ENCODE data around the gene TRAPPC3.

The TRAPPC3 gene

DNA sequence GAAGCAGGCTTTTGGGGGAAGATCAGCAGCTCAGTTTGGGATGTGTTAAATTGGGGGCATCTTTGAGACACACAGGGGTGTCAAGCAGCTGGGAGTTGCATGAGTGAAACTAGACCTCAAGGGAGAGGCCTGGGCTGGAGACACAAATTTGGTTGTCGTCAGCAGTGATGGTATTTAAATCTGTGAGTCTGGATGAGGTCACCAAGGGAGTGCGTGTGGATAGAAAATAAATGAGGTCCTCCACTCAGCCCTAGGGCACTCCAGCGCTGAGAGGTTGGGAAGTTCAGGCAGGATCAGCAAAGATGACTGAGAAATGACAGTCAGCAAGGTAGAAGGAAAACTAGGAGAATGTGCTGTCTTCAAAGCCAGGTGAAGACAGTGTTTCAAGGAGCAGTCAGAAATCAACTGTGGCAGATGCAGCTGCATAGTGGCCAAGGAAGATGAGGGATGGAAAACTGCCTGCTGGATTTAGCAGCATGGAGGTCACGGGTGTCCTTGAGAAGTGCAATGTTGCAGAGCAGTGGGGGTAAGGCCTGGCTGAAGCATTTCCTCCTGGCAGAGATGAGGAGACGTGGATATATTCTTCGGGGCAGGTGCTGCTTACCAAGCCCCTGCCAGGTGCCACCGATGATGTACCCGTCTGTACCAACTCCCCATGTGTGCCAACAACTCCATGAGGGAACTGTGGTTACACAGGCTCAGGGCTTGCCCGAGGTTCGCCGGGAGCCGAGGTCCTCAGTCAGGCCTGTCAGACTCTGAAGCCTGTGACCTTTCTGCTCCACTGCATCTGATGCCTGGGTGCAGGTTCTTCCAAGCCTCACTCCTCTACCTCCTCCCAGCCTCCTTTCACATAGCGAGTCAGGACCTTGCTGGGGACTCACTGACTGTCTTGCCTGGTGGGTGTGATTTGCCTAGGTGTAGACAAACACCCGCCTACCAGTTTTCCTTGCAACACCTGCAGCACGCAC, 17.9 kb upstream of the TRAPPC3 start:
- no peak overlapping the region for H4K12ac ChIP-seq (ENCODE audit: low read depth, low read length)
- no peak overlapping the region for H2AK5ac ChIP-seq (ENCODE audit: low read length)
- no peak overlapping the region for H3K9ac ChIP-seq (ENCODE audit: low read length)
- no peak overlapping the region for H2BK12ac ChIP-seq (ENCODE audit: low read length)
- no peak overlapping the region for H3K14ac ChIP-seq (ENCODE audit: low read length)
- no peaks in the 10 kb centered on the region for H3K9me3 ChIP-seq (ENCODE audit: insufficient read depth, low read depth, low read length)
- H3K79me2 ChIP-seq (ENCODE audit: control insufficient read depth, insufficient read depth, low read length, poor library complexity), result peaks cover 9% of the 10 kb centered on the region
- no peak overlapping the region for H2BK120ac ChIP-seq (ENCODE audit: insufficient read depth, low read length, poor library complexity)
- no peak overlapping the region for H2BK5ac ChIP-seq (ENCODE audit: low read depth, low read length, poor library complexity)
- peaks cover 33 to 44% of the 10 kb centered on the region in 2 experiments for H3K36me3 ChIP-seq (ENCODE audit: control insufficient read depth in 1 of 2, insufficient read depth in 2 of 2, low read length in 2 of 2)
- no peak overlapping the region for H3K18ac ChIP-seq (ENCODE audit: low read length)
- no peak overlapping the region for H3K27ac ChIP-seq (ENCODE audit: low read depth, low read length)
- H4K91ac ChIP-seq (ENCODE audit: low read depth, low read length), result no peak overlapping the region
- no CpG with 5 or more reads among the region's 15 CpGs for WGBS (ENCODE audit: extremely low coverage, insufficient coverage, insufficient read length)
- no peak overlapping the region for H4K8ac ChIP-seq (ENCODE audit: low read depth, low read length)
- no peak overlapping the region for H3K4me3 ChIP-seq (ENCODE audit: low read depth, low read length)
- no peaks in the 10 kb centered on the region for H3K27me3 ChIP-seq (ENCODE audit: insufficient read depth, low read length)
- no peak for DNase-seq
- peak overlapping the region; percentile 1 for H3K4ac ChIP-seq (ENCODE audit: low read depth, low read length)
- peaks cover under 1 to 4% of the 10 kb centered on the region in 2 experiments for H3K4me1 ChIP-seq (ENCODE audit: control insufficient read depth in 1 of 2, insufficient read depth in 2 of 2, low read length in 2 of 2)
- no peak overlapping the region for H3K4me2 ChIP-seq (ENCODE audit: low read length)
- no peak overlapping the region for H3K23ac ChIP-seq (ENCODE audit: low read length)
- no peaks in the 10 kb centered on the region for H3K79me1 ChIP-seq (ENCODE audit: low read length)
- H2AFZ ChIP-seq (ENCODE audit: insufficient read depth, low read length, poor library complexity), result no peak overlapping the region

DNA sequence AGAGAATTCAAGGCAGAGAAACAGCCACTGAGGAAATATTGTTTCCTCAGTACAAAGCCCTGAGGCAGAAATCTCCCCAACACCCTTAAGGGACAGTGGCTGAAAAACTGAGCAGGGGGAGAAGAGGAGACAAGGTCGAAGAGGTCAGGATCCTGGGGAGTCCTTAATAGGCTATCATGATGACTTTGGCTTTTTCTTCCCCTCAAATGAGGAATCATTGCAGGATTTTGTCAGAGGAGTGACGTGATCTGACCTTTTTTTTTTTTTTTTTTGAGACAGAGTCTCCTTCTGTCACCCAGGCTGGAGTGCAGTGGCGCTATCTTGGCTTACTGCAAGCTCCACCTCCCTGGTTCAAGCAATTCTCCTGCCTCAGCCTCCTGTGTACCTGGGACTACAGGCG, 16.9 kb upstream of the TRAPPC3 start:
- no peak overlapping the region for H4K12ac ChIP-seq (ENCODE audit: low read depth, low read length)
- H3K36me3 ChIP-seq (ENCODE audit: control insufficient read depth in 1 of 2, insufficient read depth in 2 of 2, low read length in 2 of 2), result peaks cover 26 to 38% of the 10 kb centered on the region in 2 experiments
- no peak overlapping the region for H3K23ac ChIP-seq (ENCODE audit: low read length)
- no peak overlapping the region for H3K4me3 ChIP-seq (ENCODE audit: low read depth, low read length)
- no peak overlapping the region for H2AFZ ChIP-seq (ENCODE audit: insufficient read depth, low read length, poor library complexity)
- peak overlapping the region; percentile 57 for H3K4ac ChIP-seq (ENCODE audit: low read depth, low read length)
- no peaks in the 10 kb centered on the region for H3K27me3 ChIP-seq (ENCODE audit: insufficient read depth, low read length)
- no peak overlapping the region for H2AK5ac ChIP-seq (ENCODE audit: low read length)
- no peak overlapping the region for H2BK12ac ChIP-seq (ENCODE audit: low read length)
- DNase-seq, result no peak
- H3K18ac ChIP-seq (ENCODE audit: low read length), result no peak overlapping the region
- H4K8ac ChIP-seq (ENCODE audit: low read depth, low read length), result no peak overlapping the region
- H3K79me1 ChIP-seq (ENCODE audit: low read length), result peaks cover 2% of the 10 kb centered on the region
- no peak overlapping the region for H3K27ac ChIP-seq (ENCODE audit: low read depth, low read length)
- H2BK5ac ChIP-seq (ENCODE audit: low read depth, low read length, poor library complexity), result no peak overlapping the region
- H3K4me1 ChIP-seq (ENCODE audit: control insufficient read depth in 1 of 2, insufficient read depth in 2 of 2, low read length in 2 of 2), result peaks cover 7 to 14% of the 10 kb centered on the region in 2 experiments
- WGBS (ENCODE audit: extremely low coverage, insufficient coverage, insufficient read length), result no CpG with 5 or more reads among the region's 4 CpGs
- H3K14ac ChIP-seq (ENCODE audit: low read length), result no peak overlapping the region
- no peak overlapping the region for H3K9ac ChIP-seq (ENCODE audit: low read length)
- no peaks in the 10 kb centered on the region for H3K9me3 ChIP-seq (ENCODE audit: insufficient read depth, low read depth, low read length)
- H4K91ac ChIP-seq (ENCODE audit: low read depth, low read length), result no peak overlapping the region
- H3K79me2 ChIP-seq (ENCODE audit: control insufficient read depth, insufficient read depth, low read length, poor library complexity), result peaks cover 13% of the 10 kb centered on the region
- H2BK120ac ChIP-seq (ENCODE audit: insufficient read depth, low read length, poor library complexity), result no peak overlapping the region
- H3K4me2 ChIP-seq (ENCODE audit: low read length), result no peak overlapping the region

DNA sequence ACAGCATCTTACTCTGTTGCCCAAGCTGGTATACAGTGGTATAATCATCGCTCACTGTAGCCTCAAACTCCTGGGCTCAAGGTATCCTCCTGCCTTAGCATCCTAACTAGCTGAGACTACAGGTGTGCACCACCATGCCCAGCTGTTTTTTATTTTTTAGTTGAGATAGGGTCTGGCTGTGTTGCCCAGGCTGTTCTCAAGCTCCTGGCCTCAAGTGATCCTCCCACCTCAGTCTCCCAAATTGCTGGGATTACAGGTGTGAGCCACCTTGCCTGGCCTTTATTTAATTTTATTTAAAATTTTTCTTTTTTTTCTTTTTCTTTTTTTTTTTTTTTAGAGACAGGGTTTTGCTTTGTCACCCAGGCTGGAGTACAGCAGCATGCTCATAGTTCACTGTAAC, 15.9 kb upstream of the TRAPPC3 start:
- no CpG with 5 or more reads among the region's 1 CpG for WGBS (ENCODE audit: extremely low coverage, insufficient coverage, insufficient read length)

DNA sequence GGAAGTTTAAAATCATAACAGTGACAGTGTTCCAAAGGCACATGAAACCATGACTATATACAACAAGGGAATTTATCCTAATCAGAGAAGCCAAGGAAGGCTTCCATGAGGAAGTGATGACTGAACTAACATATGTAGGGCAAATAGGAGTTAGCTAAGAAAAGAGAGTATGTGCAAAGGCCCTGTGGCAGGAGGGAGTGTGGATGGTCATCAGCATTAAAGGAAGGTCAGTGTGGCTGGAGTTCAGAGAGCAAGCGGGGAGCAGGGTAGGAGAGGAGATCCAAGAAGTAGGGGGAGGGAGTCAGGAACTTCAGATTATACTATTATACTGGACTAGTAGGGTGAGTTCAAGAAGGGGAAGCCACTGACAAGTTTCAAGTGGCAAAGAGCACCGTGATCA, 15.1 kb upstream of the TRAPPC3 start:
- peak overlapping the region; percentile 42 for H3K4ac ChIP-seq (ENCODE audit: low read depth, low read length)
- H2AK5ac ChIP-seq (ENCODE audit: low read length), result no peak overlapping the region
- H3K27me3 ChIP-seq (ENCODE audit: insufficient read depth, low read length), result no peaks in the 10 kb centered on the region
- no peak overlapping the region for H2AFZ ChIP-seq (ENCODE audit: insufficient read depth, low read length, poor library complexity)
- WGBS (ENCODE audit: extremely low coverage, insufficient coverage, insufficient read length), result no CpG with 5 or more reads among the region's 2 CpGs
- H3K23ac ChIP-seq (ENCODE audit: low read length), result no peak overlapping the region
- no peak overlapping the region for H4K12ac ChIP-seq (ENCODE audit: low read depth, low read length)
- peaks cover 4% of the 10 kb centered on the region for H3K79me1 ChIP-seq (ENCODE audit: low read length)
- H3K79me2 ChIP-seq (ENCODE audit: control insufficient read depth, insufficient read depth, low read length, poor library complexity), result peaks cover 26% of the 10 kb centered on the region
- no peaks in the 10 kb centered on the region for H3K9me3 ChIP-seq (ENCODE audit: insufficient read depth, low read depth, low read length)
- H3K9ac ChIP-seq (ENCODE audit: low read length), result no peak overlapping the region
- H3K4me3 ChIP-seq (ENCODE audit: low read depth, low read length), result no peak overlapping the region
- no peak overlapping the region for H2BK12ac ChIP-seq (ENCODE audit: low read length)
- peaks cover 23 to 31% of the 10 kb centered on the region in 2 experiments for H3K36me3 ChIP-seq (ENCODE audit: control insufficient read depth in 1 of 2, insufficient read depth in 2 of 2, low read length in 2 of 2)
- H4K91ac ChIP-seq (ENCODE audit: low read depth, low read length), result no peak overlapping the region
- no peak overlapping the region for H2BK5ac ChIP-seq (ENCODE audit: low read depth, low read length, poor library complexity)
- no peak overlapping the region for H4K8ac ChIP-seq (ENCODE audit: low read depth, low read length)
- no peak overlapping the region for H3K18ac ChIP-seq (ENCODE audit: low read length)
- H3K4me2 ChIP-seq (ENCODE audit: low read length), result no peak overlapping the region
- no peak overlapping the region for H3K14ac ChIP-seq (ENCODE audit: low read length)
- peaks cover 25 to 31% of the 10 kb centered on the region in 2 experiments for H3K4me1 ChIP-seq (ENCODE audit: control insufficient read depth in 1 of 2, insufficient read depth in 2 of 2, low read length in 2 of 2)
- no peak for DNase-seq
- no peak overlapping the region for H2BK120ac ChIP-seq (ENCODE audit: insufficient read depth, low read length, poor library complexity)
- H3K27ac ChIP-seq (ENCODE audit: low read depth, low read length), result no peak overlapping the region

More for the DNA sequence above, 15.9 kb upstream of the TRAPPC3 start:
- peaks cover 18 to 29% of the 10 kb centered on the region in 2 experiments for H3K36me3 ChIP-seq (ENCODE audit: control insufficient read depth in 1 of 2, insufficient read depth in 2 of 2, low read length in 2 of 2)
- H2BK5ac ChIP-seq (ENCODE audit: low read depth, low read length, poor library complexity), result no peak overlapping the region
- no peak overlapping the region for H2BK120ac ChIP-seq (ENCODE audit: insufficient read depth, low read length, poor library complexity)
- H2BK12ac ChIP-seq (ENCODE audit: low read length), result no peak overlapping the region
- DNase-seq, result no peak
- H3K18ac ChIP-seq (ENCODE audit: low read length), result no peak overlapping the region
- no peak overlapping the region for H4K12ac ChIP-seq (ENCODE audit: low read depth, low read length)
- peaks cover 17 to 24% of the 10 kb centered on the region in 2 experiments for H3K4me1 ChIP-seq (ENCODE audit: control insufficient read depth in 1 of 2, insufficient read depth in 2 of 2, low read length in 2 of 2)
- H3K27me3 ChIP-seq (ENCODE audit: insufficient read depth, low read length), result no peaks in the 10 kb centered on the region
- H3K23ac ChIP-seq (ENCODE audit: low read length), result no peak overlapping the region
- H3K9ac ChIP-seq (ENCODE audit: low read length), result no peak overlapping the region
- H3K9me3 ChIP-seq (ENCODE audit: insufficient read depth, low read depth, low read length), result no peaks in the 10 kb centered on the region
- H2AK5ac ChIP-seq (ENCODE audit: low read length), result no peak overlapping the region
- peaks cover 19% of the 10 kb centered on the region for H3K79me2 ChIP-seq (ENCODE audit: control insufficient read depth, insufficient read depth, low read length, poor library complexity)
- H3K79me1 ChIP-seq (ENCODE audit: low read length), result peaks cover 4% of the 10 kb centered on the region
- no peak overlapping the region for H3K4ac ChIP-seq (ENCODE audit: low read depth, low read length)
- no peak overlapping the region for H3K27ac ChIP-seq (ENCODE audit: low read depth, low read length)
- no peak overlapping the region for H3K4me3 ChIP-seq (ENCODE audit: low read depth, low read length)
- H2AFZ ChIP-seq (ENCODE audit: insufficient read depth, low read length, poor library complexity), result no peak overlapping the region
- no peak overlapping the region for H4K91ac ChIP-seq (ENCODE audit: low read depth, low read length)
- no peak overlapping the region for H3K14ac ChIP-seq (ENCODE audit: low read length)
- no peak overlapping the region for H4K8ac ChIP-seq (ENCODE audit: low read depth, low read length)
- H3K4me2 ChIP-seq (ENCODE audit: low read length), result no peak overlapping the region
